Measurements from ENCODE around the gene CNTFR.
"Not testable (repeated sequence)": the region's sequence is repeated elsewhere in the genome, so short reads cannot be mapped to it uniquely, and the experiment has no call there.

CNTFR gene

GRCh38 chr9:34554211-34555001, 35.1 kb downstream of the CNTFR start:
- no peak for DNase-seq

GRCh38 chr9:34553511-34554021, 36.0 kb downstream of the CNTFR start:
- DNase-seq: no peak

- DNase-seq: no peak
These were observed 36.5 kb downstream of the CNTFR start for GRCh38 chr9:34552986-34553385.

GRCh38 chr9:34552606-34552981, 36.9 kb downstream of the CNTFR start:
- DNase-seq: no peak

- DNase-seq: no peak
These were observed 37.5 kb downstream of the CNTFR start for GRCh38 chr9:34551751-34552605.

GRCh38 chr9:34550681-34551270, 38.7 kb downstream of the CNTFR start:
- no peak for DNase-seq

GRCh38 chr9:34550016-34550680, 39.4 kb downstream of the CNTFR start:
- no peak for DNase-seq

GRCh38 chr9:34549407-34549732, 40.2 kb downstream of the CNTFR start:
- no peak for DNase-seq

GRCh38 chr9:34547960-34548611, 41.4 kb downstream of the CNTFR start:
- peak in 1 of 2 experiments; percentile 28 for DNase-seq

GRCh38 chr9:34546834-34547827, 42.4 kb downstream of the CNTFR start:
- DNase-seq: peak; percentile 30 to 47

GRCh38 chr9:34546102-34546833, 43.3 kb downstream of the CNTFR start:
- DNase-seq: no peak

GRCh38 chr9:34545497-34545896, 44.0 kb downstream of the CNTFR start:
- DNase-seq: no peak

GRCh38 chr9:34544035-34544434, 45.5 kb downstream of the CNTFR start:
- DNase-seq: no peak

GRCh38 chr9:34541540-34541939, 48.0 kb downstream of the CNTFR start:
- no peak for DNase-seq

- no peak for DNase-seq
These were observed 48.7 kb downstream of the CNTFR start for GRCh38 chr9:34540827-34541226.

GRCh38 chr9:34536685-34537084, 52.8 kb downstream of the CNTFR start:
- no peak for DNase-seq

GRCh38 chr9:34532041-34532440, 57.5 kb downstream of the CNTFR start:
- DNase-seq: not testable (repeated sequence)

- no peak for DNase-seq
These were observed 63.5 kb downstream of the CNTFR start for GRCh38 chr9:34526026-34526425.

GRCh38 chr9:34524349-34524748, 65.2 kb downstream of the CNTFR start:
- DNase-seq: no peak

Measured in SHP77 (cell line).